GM12892 (cell line): Measurements from ENCODE around the gene ADSS2.

Experiments used
- POLR2A ChIP-seq: IDR thresholded peaks from 2 replicates; pipeline ENCODE4 v1.6.1; 2011; ENCODE audit warnings: low read depth, low read length, control low read depth
- POLR2AphosphoS5 ChIP-seq: IDR thresholded peaks from 2 replicates; pipeline ENCODE4 v1.6.1; 2011; ENCODE audit warnings: low read depth, low read length, control low read depth

DNA sequence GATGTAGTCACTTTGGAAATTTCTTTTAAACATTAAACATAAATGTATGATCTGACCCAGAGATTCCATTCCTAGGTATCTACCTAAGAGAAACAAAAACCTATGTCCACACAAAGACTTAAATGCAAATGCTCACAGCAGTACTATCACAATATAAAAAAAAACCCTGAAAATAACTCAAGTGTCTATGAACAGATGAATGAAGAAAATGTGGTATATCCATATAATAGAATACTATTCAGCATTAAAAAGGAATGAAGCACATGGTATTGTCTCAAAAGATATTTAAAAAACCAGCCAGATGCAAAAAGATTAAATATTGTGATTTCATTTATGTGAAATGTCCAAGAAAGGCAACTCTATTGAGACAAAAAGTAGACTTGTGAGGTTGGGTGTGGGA lies 48.3 kb downstream of the ADSS2 start:
- TF ChIP-seq POLR2A (no peak), POLR2AphosphoS5 (no peak)
